Vagina (tissue), 2 donors: ENCODE results near the gene BEST1. TPM values are rescaled to one million over a fixed set of nuclear protein-coding genes. Genes with fewer than 3 reads are reported as not detected.

Experiments used
- DNase-seq, 2 donors: peaks; one replicate each; pipeline ENCODE4 v3.0.0-alpha.2; 2017; ENCODE audit errors: extremely low spot score in 2 of 2
- H3K27ac ChIP-seq: fragments of 200-600 bp; sonication (generic); one replicate; pipeline ENCODE4 v1.5.1; 2019
- H3K27me3 ChIP-seq: fragments of 200-600 bp; sonication (generic); one replicate; pipeline ENCODE4 v1.5.1; 2019
- H3K36me3 ChIP-seq, 2 donors: fragments of 200-600 bp; sonication (generic); one replicate each; pipeline ENCODE4 v1.5.1; 2017 to 2019
- H3K4me1 ChIP-seq: fragments of 200-600 bp; sonication (generic); one replicate; pipeline ENCODE4 v1.5.1; 2019
- H3K4me3 ChIP-seq, 2 donors: fragments of 200-600 bp; sonication (generic); 1 replicate in 1 of 2; 2 replicates in 1 of 2; pipeline ENCODE4 v1.5.1; 2016 to 2019
- H3K9me3 ChIP-seq: fragments of 200-600 bp; sonication (generic); one replicate; pipeline ENCODE4 v1.5.1; 2019
- POLR2A ChIP-seq, 2 donors: fragments of 450-650 bp; IDR thresholded peaks; one replicate each; pipeline ENCODE4 v1.6.1; 2017; ENCODE audit warnings: antibody characterized with exemption in 2 of 2, mild to moderate bottlenecking in 2 of 2, moderate library complexity in 2 of 2
- POLR2AphosphoS5 ChIP-seq, 2 donors: sonication (generic); formaldehyde crosslinking; IDR thresholded peaks; one replicate each; pipeline ENCODE4 v1.9.0; 2017; ENCODE audit warnings: antibody characterized with exemption in 2 of 2, mild to moderate bottlenecking in 2 of 2, low read depth in 1 of 2; ENCODE audit not compliant: insufficient read depth in 1 of 2
- intact Hi-C: fragments of 100-400 bp; cut with DNase I; formaldehyde crosslinking; loops from one replicate; pipeline ENCODE4 v1.15.1; 2023
- total RNA-seq: library from RNA; depleted of rRNA; stranded (reverse); fragments of >200 nt; gene quantifications from one replicate; pipeline ENCODE4 v1.2.3, GENCODE V29; 2016
- TF ChIP-seq, protein P1 (sequence below), 3 experiments: fragments of 450-650 bp in 2 of 3; fragments of 200-600 bp in 1 of 3; sonication (generic) in 1 of 3; IDR thresholded peaks; one replicate each; pipeline ENCODE4 v1.5.1; 2017 to 2019; ENCODE audit warnings: antibody characterized with exemption in 3 of 3, mild to moderate bottlenecking in 2 of 3, moderate library complexity in 2 of 3

Gene BEST1
- 4.4 TPM for total RNA-seq

DNA sequence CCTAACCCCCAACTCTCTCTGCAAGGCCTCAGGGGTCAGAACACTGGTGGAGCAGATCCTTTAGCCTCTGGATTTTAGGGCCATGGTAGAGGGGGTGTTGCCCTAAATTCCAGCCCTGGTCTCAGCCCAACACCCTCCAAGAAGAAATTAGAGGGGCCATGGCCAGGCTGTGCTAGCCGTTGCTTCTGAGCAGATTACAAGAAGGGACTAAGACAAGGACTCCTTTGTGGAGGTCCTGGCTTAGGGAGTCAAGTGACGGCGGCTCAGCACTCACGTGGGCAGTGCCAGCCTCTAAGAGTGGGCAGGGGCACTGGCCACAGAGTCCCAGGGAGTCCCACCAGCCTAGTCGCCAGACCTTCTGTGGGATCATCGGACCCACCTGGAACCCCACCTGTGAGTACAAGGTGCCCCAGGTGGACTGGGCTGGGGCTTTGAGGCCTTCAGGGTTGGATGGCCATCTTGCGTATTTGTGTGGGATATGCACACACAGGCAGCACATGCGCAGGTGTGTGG is at the start of gene BEST1:
Gene BEST1, plus strand, starts transcription at position 317 of the 513 bp plus-strand sequence. CDS start 1,456 bp downstream, outside the sequence.
- H3K4me3 ChIP-seq = no peak within 1 kb of the TSS
- no peaks in the 10 kb centered on the region for H3K36me3 ChIP-seq
- peaks cover 28% of the 10 kb centered on the region for H3K4me1 ChIP-seq
- no peak for DNase-seq
- no peaks in the 10 kb centered on the region for H3K9me3 ChIP-seq
- peak within 1 kb of the TSS; percentile 80 for H3K27ac ChIP-seq
- TF ChIP-seq POLR2AphosphoS5 (IDR thresholded peaks at IDR 0.05; ENCODE audit: insufficient read depth in 1 of 2, low read depth in 1 of 2) (peak in 1 of 2 donors; percentile 40), POLR2A (IDR thresholded peaks at IDR 0.05) (no peak)
- H3K27me3 ChIP-seq = no peaks in the 10 kb centered on the region
- intact Hi-C loops = no loop called here

DNA sequence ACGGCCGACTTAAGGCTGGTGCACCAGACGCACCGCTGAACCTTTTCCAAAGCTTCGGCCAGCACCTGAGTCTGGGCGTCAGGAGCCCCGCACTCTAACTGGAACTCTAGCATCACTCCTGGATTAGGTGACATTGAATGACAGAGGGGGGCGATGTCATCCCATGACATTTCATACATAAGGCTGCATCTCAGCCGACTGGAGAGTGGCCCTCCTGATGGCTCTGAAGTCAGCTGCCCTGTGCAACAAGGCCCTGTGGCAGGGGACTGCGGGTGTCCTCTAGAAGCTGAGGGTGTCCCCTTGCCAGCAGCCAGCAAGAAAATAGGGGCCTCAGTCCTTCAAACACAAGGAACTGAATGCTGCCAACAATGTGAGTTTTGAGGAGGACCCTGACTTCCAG is 48.8 kb upstream of the BEST1 start:
- Histone ChIP-seq H3K27ac (no peak overlapping the region), H3K4me1 (peaks cover 15% of the 10 kb centered on the region), H3K4me3 (no peak overlapping the region), H3K27me3 (no peaks in the 10 kb centered on the region), H3K9me3 (no peaks in the 10 kb centered on the region), H3K36me3 (peaks cover 0 to 34% of the 10 kb centered on the region in 2 donors)
- DNase-seq = no peak
- intact Hi-C loops = no loop called here
- TF ChIP-seq POLR2AphosphoS5 (IDR thresholded peaks at IDR 0.05; ENCODE audit: insufficient read depth in 1 of 2, low read depth in 1 of 2) = no peak
- TF ChIP-seq, protein P1, sequence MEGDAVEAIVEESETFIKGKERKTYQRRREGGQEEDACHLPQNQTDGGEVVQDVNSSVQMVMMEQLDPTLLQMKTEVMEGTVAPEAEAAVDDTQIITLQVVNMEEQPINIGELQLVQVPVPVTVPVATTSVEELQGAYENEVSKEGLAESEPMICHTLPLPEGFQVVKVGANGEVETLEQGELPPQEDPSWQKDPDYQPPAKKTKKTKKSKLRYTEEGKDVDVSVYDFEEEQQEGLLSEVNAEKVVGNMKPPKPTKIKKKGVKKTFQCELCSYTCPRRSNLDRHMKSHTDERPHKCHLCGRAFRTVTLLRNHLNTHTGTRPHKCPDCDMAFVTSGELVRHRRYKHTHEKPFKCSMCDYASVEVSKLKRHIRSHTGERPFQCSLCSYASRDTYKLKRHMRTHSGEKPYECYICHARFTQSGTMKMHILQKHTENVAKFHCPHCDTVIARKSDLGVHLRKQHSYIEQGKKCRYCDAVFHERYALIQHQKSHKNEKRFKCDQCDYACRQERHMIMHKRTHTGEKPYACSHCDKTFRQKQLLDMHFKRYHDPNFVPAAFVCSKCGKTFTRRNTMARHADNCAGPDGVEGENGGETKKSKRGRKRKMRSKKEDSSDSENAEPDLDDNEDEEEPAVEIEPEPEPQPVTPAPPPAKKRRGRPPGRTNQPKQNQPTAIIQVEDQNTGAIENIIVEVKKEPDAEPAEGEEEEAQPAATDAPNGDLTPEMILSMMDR (IDR thresholded peaks at IDR 0.05) = no peak
- TF ChIP-seq POLR2A (IDR thresholded peaks at IDR 0.05) = no peak

DNA sequence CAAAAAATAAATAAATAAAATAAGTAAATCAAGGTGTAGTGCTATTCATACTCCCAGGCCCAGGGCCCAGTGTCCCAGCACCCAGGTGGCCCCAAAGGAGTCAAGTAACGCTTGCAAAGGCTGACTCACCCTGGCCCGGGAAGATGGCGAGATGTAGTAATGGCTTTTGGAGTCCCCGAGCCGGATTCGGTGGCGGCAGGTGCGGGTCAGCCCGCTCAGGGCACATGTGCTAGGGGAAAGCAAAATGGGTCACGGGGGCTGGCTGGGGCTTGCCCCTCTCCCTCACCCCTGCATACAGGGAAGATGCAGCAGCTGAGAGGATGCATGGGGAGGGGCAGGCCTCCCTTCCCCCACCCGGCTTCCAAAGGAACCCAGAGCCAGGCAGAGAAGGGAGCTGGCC is 47.8 kb upstream of the BEST1 start:
- TF ChIP-seq, protein P1 (IDR thresholded peaks at IDR 0.05) = no peak
- no peak for TF ChIP-seq POLR2A (IDR thresholded peaks at IDR 0.05)
- no peak for TF ChIP-seq POLR2AphosphoS5 (IDR thresholded peaks at IDR 0.05; ENCODE audit: insufficient read depth in 1 of 2, low read depth in 1 of 2)
- Histone ChIP-seq H3K4me3 (no peak overlapping the region), H3K4me1 (peaks cover 15% of the 10 kb centered on the region), H3K36me3 (peaks cover 0 to 35% of the 10 kb centered on the region in 2 donors), H3K27ac (no peak overlapping the region), H3K9me3 (no peaks in the 10 kb centered on the region), H3K27me3 (no peaks in the 10 kb centered on the region)
- DNase-seq = no peak
- intact Hi-C loops = no loop called here

DNA sequence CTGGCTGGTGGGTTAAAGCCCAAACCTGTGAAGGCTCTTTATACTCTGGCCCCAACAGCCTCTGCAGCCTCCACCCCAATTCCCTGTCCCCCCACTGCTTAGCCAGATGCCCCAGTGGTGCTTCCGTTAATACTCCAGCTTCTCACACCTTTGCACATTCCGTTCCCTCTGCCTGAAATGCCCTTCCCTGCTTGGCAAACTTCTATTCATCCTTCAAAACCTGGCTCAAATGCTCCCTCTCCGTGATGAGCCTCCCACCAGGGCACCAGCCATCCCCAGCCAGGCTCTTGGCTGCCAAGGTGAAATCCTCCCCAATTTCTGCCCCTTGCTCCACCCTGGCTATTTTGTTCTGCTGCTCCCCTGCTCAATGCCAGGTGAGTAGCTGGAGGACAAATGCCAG is 46.3 kb upstream of the BEST1 start:
- peaks cover 0 to 35% of the 10 kb centered on the region in 2 donors for H3K36me3 ChIP-seq
- TF ChIP-seq POLR2AphosphoS5 (IDR thresholded peaks at IDR 0.05; ENCODE audit: insufficient read depth in 1 of 2, low read depth in 1 of 2) = no peak
- TF ChIP-seq, protein P1 (IDR thresholded peaks at IDR 0.05) = no peak
- TF ChIP-seq POLR2A (IDR thresholded peaks at IDR 0.05) = no peak
- DNase-seq = no peak
- H3K9me3 ChIP-seq = no peaks in the 10 kb centered on the region
- no peak overlapping the region for H3K27ac ChIP-seq
- H3K4me1 ChIP-seq = peaks cover 18% of the 10 kb centered on the region
- no peaks in the 10 kb centered on the region for H3K27me3 ChIP-seq
- intact Hi-C loops = no loop called here
- H3K4me3 ChIP-seq = no peak overlapping the region

DNA sequence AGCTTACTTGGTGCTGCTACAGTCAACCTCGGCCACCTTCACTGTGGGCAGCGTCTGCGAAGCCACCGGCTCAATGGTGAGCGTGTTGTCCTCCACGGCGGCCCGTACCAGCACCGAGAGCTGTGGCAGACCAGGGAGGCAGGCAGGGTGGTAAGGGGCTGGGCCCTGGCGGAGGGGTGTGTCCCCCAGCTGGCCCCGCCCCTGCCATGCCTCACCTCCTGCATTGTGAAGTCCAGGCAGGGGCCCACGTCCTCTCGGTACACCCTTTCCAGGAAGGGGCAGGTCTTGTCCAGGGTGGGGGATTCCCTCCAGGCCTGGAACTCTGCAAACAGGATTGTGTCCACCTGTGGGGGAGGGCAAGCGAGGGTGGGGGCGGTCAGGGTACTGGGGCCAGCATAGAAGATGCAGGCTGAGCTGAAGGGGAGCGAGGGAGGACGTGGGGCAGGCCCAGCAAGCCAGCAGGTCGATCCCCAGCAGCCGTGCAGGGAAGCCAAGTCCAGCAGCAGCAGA is 45.6 kb upstream of the BEST1 start:
- DNase-seq = no peak
- H3K9me3 ChIP-seq = no peaks in the 10 kb centered on the region
- H3K4me1 ChIP-seq = peaks cover 18% of the 10 kb centered on the region
- intact Hi-C loops = no loop called here
- TF ChIP-seq POLR2AphosphoS5 (IDR thresholded peaks at IDR 0.05; ENCODE audit: insufficient read depth in 1 of 2, low read depth in 1 of 2) (no peak), POLR2A (IDR thresholded peaks at IDR 0.05) (no peak)
- TF ChIP-seq, protein P1 (IDR thresholded peaks at IDR 0.05) = no peak
- H3K4me3 ChIP-seq = no peak overlapping the region
- H3K36me3 ChIP-seq = peaks cover 0 to 35% of the 10 kb centered on the region in 2 donors
- no peaks in the 10 kb centered on the region for H3K27me3 ChIP-seq
- H3K27ac ChIP-seq = no peak overlapping the region
